A549 (cell line): ENCODE results near the gene NAT10. TPM values are rescaled to one million over a fixed set of nuclear protein-coding genes. Genes with fewer than 3 reads are reported as not detected.
"Not testable (repeated sequence)": the region's sequence is repeated elsewhere in the genome, so short reads cannot be mapped to it uniquely, and the experiment has no call there.

Experiments
- ATAC-seq, 2 experiments: fragments of 200-7000 bp in 1 of 2; fragments of >200 bp in 1 of 2; cut with Nextera tagmentation in 1 of 2; cut with Tn5 transposase in 1 of 2; 3 replicates each; pipeline versions ENCODE4 v1.8.0 to v1.9.1; 2018 to 2020; ENCODE audit warnings: mild to moderate bottlenecking in 1 of 2, moderate library complexity in 1 of 2
- CTCF ChIA-PET: fragments of 300-600 bp; sonication (Branson Sonifier 250); formaldehyde crosslinking; extraction: SDS; loops from one replicate; lab custom pipeline; 2021; ENCODE audit warnings: antibody characterized with exemption, inconsistent platforms; lab: Yijun Ruan, JAX
- POLR2A ChIA-PET: fragments of 350-600 bp; formaldehyde crosslinking; extraction: SDS; loops from one replicate; lab custom pipeline; 2021; ENCODE audit warnings: antibody characterized with exemption, inconsistent platforms; lab: Yijun Ruan, JAX
- DNase-seq, 2 experiments: peaks; one replicate each; pipeline versions ENCODE4 v3.0.0 to v3.0.0-alpha.2; 2011 to 2016; ENCODE audit warnings: low read depth in 1 of 2, low spot score in 1 of 2
- FAIRE-seq: peaks from 2 replicates; lab custom pipeline; 2011; peaks lifted over from hg19 to GRCh38; lab: Jason Lieb, UNC
- H3K27ac ChIP-seq, 2 experiments: fragments of >200 bp; sonication (Bioruptor Twin); formaldehyde crosslinking; 3 replicates each; pipeline ENCODE4 v1.5.1; 2016 to 2017
- H3K4me1 ChIP-seq: fragments of >200 bp; sonication (Bioruptor Twin); formaldehyde crosslinking; 3 replicates; pipeline ENCODE4 v1.6.1; 2016
- H3K4me2 ChIP-seq: fragments of >200 bp; sonication (Bioruptor Twin); formaldehyde crosslinking; 3 replicates; pipeline ENCODE4 v1.6.1; 2016
- H3K4me3 ChIP-seq: fragments of >200 bp; sonication (Bioruptor Twin); formaldehyde crosslinking; 3 replicates; pipeline ENCODE4 v1.5.1; 2016
- H3K9me3 ChIP-seq: fragments of >200 bp; sonication (Bioruptor Twin); formaldehyde crosslinking; 3 replicates; pipeline ENCODE4 v1.6.1; 2016
- CBX2 ChIP-seq: fragments of 200-600 bp; sonication (generic); IDR thresholded peaks from 2 replicates; pipeline ENCODE4 v1.6.1; 2016; ENCODE audit warnings: low read depth, mild to moderate bottlenecking, borderline replicate concordance
- CEBPB ChIP-seq, 2 experiments: fragments of >200 bp in 1 of 2; sonication (Bioruptor Twin) in 1 of 2; formaldehyde crosslinking in 1 of 2; IDR thresholded peaks; 2 replicates each; pipeline ENCODE4 v1.6.1; 2012 to 2016
- CHD2 ChIP-seq: fragments of 150-350 bp; IDR thresholded peaks from 2 replicates; pipeline ENCODE4 v1.6.1; 2014; ENCODE audit warnings: low read length; ENCODE audit not compliant: partially characterized antibody
- EHMT2 ChIP-seq: fragments of 200-600 bp; sonication (generic); IDR thresholded peaks from 2 replicates; pipeline ENCODE4 v1.6.1; 2016; ENCODE audit warnings: antibody characterized with exemption, low read depth, mild to moderate bottlenecking, moderate library complexity
- ELK1 ChIP-seq: fragments of 150-350 bp; IDR thresholded peaks from 2 replicates; pipeline ENCODE4 v1.6.1; 2014; ENCODE audit warnings: low read depth, mild to moderate bottlenecking, low read length
- EP300 ChIP-seq, 2 experiments: fragments of >200 bp; sonication (Bioruptor Twin); formaldehyde crosslinking; IDR thresholded peaks; 2 replicates in 1 of 2; 3 replicates in 1 of 2; pipeline ENCODE4 v1.6.1; 2016 to 2017
- ESRRA ChIP-seq: fragments of 150-350 bp; IDR thresholded peaks from 2 replicates; pipeline ENCODE4 v1.6.1; 2014; ENCODE audit warnings: mild to moderate bottlenecking, low read length, borderline replicate concordance
- FOSL2 ChIP-seq, 2 experiments: fragments of 450-650 bp in 1 of 2; fragments of >200 bp in 1 of 2; sonication (Bioruptor Twin) in 1 of 2; formaldehyde crosslinking; IDR thresholded peaks; 2 replicates each; pipeline versions ENCODE4 v1.5.0 to v1.6.1; 2016 to 2020; ENCODE audit warnings: mild to moderate bottlenecking in 1 of 2, moderate library complexity in 1 of 2
- GATA3 ChIP-seq: IDR thresholded peaks from 2 replicates; pipeline ENCODE4 v1.6.1; 2012; ENCODE audit warnings: borderline replicate concordance
- HEYL ChIP-seq: fragments of 250-450 bp; sonication (Bioruptor Pico); IDR thresholded peaks from 2 replicates; pipeline ENCODE4 v1.8.0; 2021; ENCODE audit warnings: mild to moderate bottlenecking, moderate library complexity
- HOXA7 ChIP-seq: fragments of 250-450 bp; sonication (Bioruptor Pico); IDR thresholded peaks from 2 replicates; pipeline ENCODE4 v1.5.0; 2020; ENCODE audit warnings: mild to moderate bottlenecking, moderate library complexity
- JUNB ChIP-seq: fragments of >200 bp; sonication (Bioruptor Twin); formaldehyde crosslinking; IDR thresholded peaks from 2 replicates; pipeline ENCODE4 v1.6.1; 2016
- KDM1A ChIP-seq: fragments of 200-600 bp; sonication (generic); IDR thresholded peaks from 2 replicates; pipeline ENCODE4 v1.6.1; 2016; ENCODE audit warnings: low read depth, mild to moderate bottlenecking
- MAFK ChIP-seq: fragments of 450-650 bp; IDR thresholded peaks from 2 replicates; pipeline ENCODE4 v1.6.1; 2014; ENCODE audit not compliant: partially characterized antibody
- MAZ ChIP-seq: fragments of 150-350 bp; IDR thresholded peaks from 2 replicates; pipeline ENCODE4 v1.6.1; 2014; ENCODE audit warnings: antibody characterized with exemption, low read depth, low read length, borderline replicate concordance
- NPAS2 ChIP-seq: fragments of 250-450 bp; sonication (Bioruptor Pico); IDR thresholded peaks from 2 replicates; pipeline ENCODE4 v1.8.0; 2022; ENCODE audit warnings: mild to moderate bottlenecking, moderate library complexity, borderline replicate concordance
- PBX3 ChIP-seq: IDR thresholded peaks from 2 replicates; pipeline ENCODE4 v1.6.1; 2012
- REST ChIP-seq: fragments of 200-600 bp; sonication (generic); IDR thresholded peaks from 2 replicates; pipeline ENCODE4 v1.6.1; 2016; ENCODE audit warnings: antibody characterized with exemption, mild to moderate bottlenecking, moderate library complexity
- RFX5 ChIP-seq: fragments of 450-650 bp; IDR thresholded peaks from 2 replicates; pipeline ENCODE4 v1.7.1; 2014; ENCODE audit warnings: antibody characterized with exemption, mild to moderate bottlenecking, moderate library complexity
- RNF2 ChIP-seq: fragments of 200-600 bp; sonication (generic); IDR thresholded peaks from 2 replicates; pipeline ENCODE4 v1.6.1; 2016; ENCODE audit warnings: low read depth, mild to moderate bottlenecking, antibody characterized with exemption, moderate library complexity, borderline replicate concordance
- SREBF2 ChIP-seq: fragments of 450-650 bp; IDR thresholded peaks from 2 replicates; pipeline ENCODE4 v1.6.1; 2014; ENCODE audit warnings: mild to moderate bottlenecking, moderate library complexity
- TFCP2L1 ChIP-seq: fragments of 250-450 bp; sonication (Bioruptor Pico); IDR thresholded peaks from 2 replicates; pipeline ENCODE4 v1.5.0; 2021; ENCODE audit warnings: mild to moderate bottlenecking
- WGBS: methylation state at CpG from one replicate; pipeline ENCODE4 v1.1.6; 2017; ENCODE audit errors: missing lambda C conversion rate; 5-methylcytosine and 5-hydroxymethylcytosine counted together
- polyA plus RNA-seq, 4 experiments: library from polyadenylated mRNA; depleted of rRNA in 3 of 4; stranded (reverse); fragments of >200 nt; fragmentation: RNase III in 1 of 4; extraction: RNeasy Plus Mini Kit Qiagen cat#74134 plus additional on column Dnase treatment in 1 of 4; gene quantifications; 2 replicates in 3 of 4; 3 replicates in 1 of 4; pipeline ENCODE4 v1.2.3, GENCODE V29; 2011 to 2017

The NAT10 gene
- polyA plus RNA-seq, 2 of the 4 experiments (the other 2 are of a cell fraction) = 38.6 to 59.3 TPM

- FAIRE-seq (no peak), DNase-seq (no peak)
- 92% methylated on average over 4 of the region's 4 CpGs for WGBS
Measured at GRCh38 chr11:34086554-34087283, 18.7 kb upstream of the NAT10 start.

GRCh38 chr11:34091825-34092224 lies 13.6 kb upstream of the NAT10 start:
- Histone ChIP-seq H3K27ac (no peak overlapping the region), H3K4me3 (no peak overlapping the region), H3K4me1 (no peaks in the 10 kb centered on the region), H3K9me3 (no peaks in the 10 kb centered on the region), H3K4me2 (no peak overlapping the region)
- DNase-seq = no peak
- 96% methylated on average over 1 of the region's 1 CpG for WGBS
- no peak for ATAC-seq
- ChIA-PET POLR2A (no interaction called here), CTCF (interaction anchor here (0.9 to 1.8 kb wide), 3 partner anchors 12 to 104 kb away, joined by 3 to 7 read pairs (median 3); no protein-coding TSS in a partner anchor)
- TF ChIP-seq KDM1A (no peak), EHMT2 (no peak), CEBPB (IDR thresholded peaks at IDR 0.05) (no peak), SREBF2 (no peak), CHD2 (no peak), GATA3 (no peak), FOSL2 (IDR thresholded peaks at IDR 0.05) (no peak), FOSL2 (CRISPR knock-in tag; IDR thresholded peaks at IDR 0.05) (no peak), PBX3 (no peak), HOXA7 (CRISPR knock-in tag) (no peak), RFX5 (no peak), MAZ (no peak), ELK1 (no peak)
- no peak for FAIRE-seq

More at GRCh38 chr11:34086554-34087283, 18.7 kb upstream of the NAT10 start:
- no peak for ATAC-seq
- POLR2A ChIA-PET = no interaction called here
- no peaks in the 10 kb centered on the region for H3K4me1 ChIP-seq
- H3K27ac ChIP-seq = no peak overlapping the region
- H3K9me3 ChIP-seq = no peaks in the 10 kb centered on the region
- CTCF ChIA-PET = interaction anchor here (2.2 kb wide), 1 partner anchor 90 kb away, joined by 8 read pairs; no protein-coding TSS in a partner anchor
- TF ChIP-seq FOSL2 (IDR thresholded peaks at IDR 0.05) (no peak), FOSL2 (CRISPR knock-in tag; IDR thresholded peaks at IDR 0.05) (no peak), CBX2 (no peak), MAFK (no peak), RNF2 (no peak), REST (no peak), EP300 (IDR thresholded peaks at IDR 0.05) (no peak), NPAS2 (CRISPR knock-in tag) (no peak), SREBF2 (no peak), JUNB (no peak), CHD2 (no peak), ESRRA (no peak), HOXA7 (CRISPR knock-in tag) (no peak), TFCP2L1 (no peak), HEYL (CRISPR knock-in tag) (no peak)
- H3K4me3 ChIP-seq = no peak overlapping the region
- H3K4me2 ChIP-seq = no peak overlapping the region

GRCh38 chr11:34094900-34095299 lies 10.5 kb upstream of the NAT10 start:
- not testable (repeated sequence) for DNase-seq, ATAC-seq, H3K4me1 ChIP-seq, H3K9me3 ChIP-seq, H3K27ac ChIP-seq, H3K4me2 ChIP-seq, H3K4me3 ChIP-seq, FAIRE-seq
- WGBS = 93% methylated on average over 2 of the region's 2 CpGs
- CTCF ChIA-PET = interaction anchor here (0.9 to 1.6 kb wide), 3 partner anchors 8 to 24 kb away, joined by 3 to 4 read pairs (median 4); no protein-coding TSS in a partner anchor
- POLR2A ChIA-PET = interaction anchor here (1.7 to 2.0 kb wide), 2 partner anchors 10 to 19 kb away, joined by 3 to 5 read pairs; partner anchors contain the start of gene NAT10
